GM13976 (cell line): ENCODE data around the gene RIPOR1.
A peak's percentile ranks its signal among the peaks of the same experiment; 100 is the strongest.

Experiments used
- DNase-seq: peaks from one replicate; pipeline ENCODE4 v3.0.0; 2012; ENCODE audit warnings: low spot score
- in situ Hi-C: fragments of 300-500 bp; cut with MboI; formaldehyde crosslinking; loops from one replicate; pipeline ENCODE4 v1.12.0; 2022; ENCODE audit warnings: low sequenced_read_pairs, mixed read lengths, inconsistent platforms; ENCODE audit not compliant: unreplicated experiment
- TF ChIP-seq, protein P1 (sequence below): IDR thresholded peaks from 2 replicates; pipeline ENCODE4 v1.5.1; 2012; ENCODE audit warnings: borderline replicate concordance, mild to moderate bottlenecking; ENCODE audit not compliant: insufficient read depth; ENCODE audit errors: extremely low read depth, missing control alignments, control extremely low read depth

The RIPOR1 gene

DNA sequence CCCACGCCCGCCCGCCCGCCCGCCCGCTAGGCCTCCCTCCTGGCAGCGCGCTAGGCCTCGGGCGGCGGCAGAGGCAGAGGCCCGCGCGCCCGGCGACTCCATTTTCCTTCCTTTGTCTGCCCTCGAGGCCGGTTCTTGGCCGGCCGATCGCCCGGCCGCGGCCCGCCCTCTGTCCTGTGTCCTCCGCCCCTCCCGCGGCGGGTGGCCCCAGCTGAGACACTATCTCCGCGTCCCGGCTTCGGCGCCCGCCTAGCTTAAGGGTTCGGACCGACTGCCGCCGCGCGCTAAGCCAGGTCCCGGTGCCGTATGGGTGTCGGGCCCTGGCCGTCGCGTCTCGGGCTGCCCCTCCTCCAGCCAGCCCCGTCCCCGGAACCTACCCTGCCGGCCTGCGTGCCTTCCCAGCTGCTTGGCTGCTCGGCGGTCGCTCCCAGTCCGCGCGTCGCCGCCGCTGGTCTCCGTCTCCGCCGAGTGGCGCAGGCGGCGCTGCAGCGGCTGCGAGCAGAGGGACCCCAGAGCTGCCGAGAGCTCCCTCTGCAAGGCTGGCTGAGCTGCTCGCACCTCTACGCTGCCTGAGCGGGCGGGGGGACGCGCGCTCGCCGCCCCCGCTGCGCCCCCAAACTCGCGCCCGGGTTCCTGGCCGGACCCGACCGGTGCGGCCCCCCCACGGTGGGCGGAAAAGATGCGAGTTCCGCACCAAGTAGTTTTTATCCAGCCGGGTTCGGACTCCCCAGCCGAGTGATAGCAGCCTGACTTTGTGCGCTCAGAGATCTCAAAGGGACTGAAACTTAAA is 34.5 kb downstream of the RIPOR1 start:
- DNase-seq = peak; percentile 58
- TF ChIP-seq, protein P1, sequence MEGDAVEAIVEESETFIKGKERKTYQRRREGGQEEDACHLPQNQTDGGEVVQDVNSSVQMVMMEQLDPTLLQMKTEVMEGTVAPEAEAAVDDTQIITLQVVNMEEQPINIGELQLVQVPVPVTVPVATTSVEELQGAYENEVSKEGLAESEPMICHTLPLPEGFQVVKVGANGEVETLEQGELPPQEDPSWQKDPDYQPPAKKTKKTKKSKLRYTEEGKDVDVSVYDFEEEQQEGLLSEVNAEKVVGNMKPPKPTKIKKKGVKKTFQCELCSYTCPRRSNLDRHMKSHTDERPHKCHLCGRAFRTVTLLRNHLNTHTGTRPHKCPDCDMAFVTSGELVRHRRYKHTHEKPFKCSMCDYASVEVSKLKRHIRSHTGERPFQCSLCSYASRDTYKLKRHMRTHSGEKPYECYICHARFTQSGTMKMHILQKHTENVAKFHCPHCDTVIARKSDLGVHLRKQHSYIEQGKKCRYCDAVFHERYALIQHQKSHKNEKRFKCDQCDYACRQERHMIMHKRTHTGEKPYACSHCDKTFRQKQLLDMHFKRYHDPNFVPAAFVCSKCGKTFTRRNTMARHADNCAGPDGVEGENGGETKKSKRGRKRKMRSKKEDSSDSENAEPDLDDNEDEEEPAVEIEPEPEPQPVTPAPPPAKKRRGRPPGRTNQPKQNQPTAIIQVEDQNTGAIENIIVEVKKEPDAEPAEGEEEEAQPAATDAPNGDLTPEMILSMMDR = peak; percentile 27
- in situ Hi-C loops = no loop called here

GRCh38 chr16:67563708-67564468 is 35.3 kb downstream of the RIPOR1 start:
- in situ Hi-C loops = no loop called here
- DNase-seq = no peak
- TF ChIP-seq, protein P1 = no peak

GRCh38 chr16:67565470-67566100 is 37.0 kb downstream of the RIPOR1 start:
- in situ Hi-C loops = no loop called here
- no peak for DNase-seq
- TF ChIP-seq, protein P1 = no peak

DNA sequence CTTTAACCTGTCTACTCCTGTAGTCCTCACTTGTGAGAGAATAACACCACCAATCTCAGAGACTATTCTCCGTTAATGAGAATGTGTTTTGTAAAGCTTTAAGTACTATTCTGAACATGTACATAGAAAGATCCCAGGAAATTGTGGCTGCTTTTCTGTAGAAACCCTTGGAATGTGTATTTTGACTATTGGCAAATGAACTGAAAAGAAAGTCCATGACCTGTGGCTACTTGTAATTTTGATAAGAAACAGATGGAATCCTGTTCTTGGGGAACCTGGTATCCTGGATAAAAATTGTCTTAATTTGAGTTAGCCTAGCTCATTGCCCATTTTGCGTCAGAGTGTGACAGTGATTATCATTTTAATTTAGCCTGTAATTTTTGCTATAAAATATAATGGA is 42.8 kb downstream of the RIPOR1 start:
- DNase-seq = no peak
- in situ Hi-C loops = no loop called here
- TF ChIP-seq, protein P1 = no peak

DNA sequence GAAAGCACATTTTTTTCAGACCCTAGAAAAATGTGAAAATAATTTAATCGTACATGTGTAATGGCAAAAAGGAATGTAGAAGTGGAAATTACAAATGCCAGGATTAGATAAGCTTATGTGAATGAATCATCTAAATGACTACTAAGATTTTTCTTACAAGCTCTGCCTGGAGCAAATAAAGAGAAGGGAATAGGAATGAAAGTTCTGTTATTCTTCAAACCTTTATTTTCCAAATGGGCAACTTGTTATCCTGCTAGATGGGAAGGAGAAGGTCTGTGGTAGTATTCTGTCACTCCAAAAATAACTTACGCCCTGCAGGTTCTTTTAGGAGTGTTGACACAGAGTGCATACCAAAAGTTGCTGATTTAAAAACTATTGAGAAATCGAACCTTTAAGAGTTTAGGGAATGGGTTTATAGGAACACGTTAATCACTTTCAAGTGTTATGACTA is 43.4 kb downstream of the RIPOR1 start:
- no peak for DNase-seq
- in situ Hi-C loops = no loop called here

GRCh38 chr16:67579686-67580085 is 51.1 kb downstream of the RIPOR1 start:
- DNase-seq = no peak
- in situ Hi-C loops = no loop called here
- TF ChIP-seq, protein P1 = no peak

More for the DNA sequence above, 43.4 kb downstream of the RIPOR1 start:
- TF ChIP-seq, protein P1 = no peak
